Thymus (tissue), 11 donors: ENCODE measurements around the gene RASD2. TPM values are rescaled to one million over a fixed set of nuclear protein-coding genes. Genes with fewer than 3 reads are reported as not detected.

ENCODE experiments used
- DNase-seq, 9 donors: peaks; one replicate each; pipeline ENCODE4 v3.0.0-alpha.2; 2013; ENCODE audit warnings: low spot score in 9 of 9, low read depth in 6 of 9, missing footprints in 1 of 9
- H3K27ac ChIP-seq, 2 donors: one replicate each; pipeline ENCODE4 v1.5.1; 2013; ENCODE audit warnings: control low read depth in 1 of 2, low read depth in 1 of 2, low read length in 1 of 2, mild to moderate bottlenecking in 1 of 2, moderate library complexity in 1 of 2
- H3K27me3 ChIP-seq, 2 donors: one replicate each; pipeline ENCODE4 v1.5.1; 2013; ENCODE audit warnings: low read length in 1 of 2; ENCODE audit not compliant: control insufficient read depth in 2 of 2, insufficient read depth in 1 of 2
- H3K36me3 ChIP-seq, 2 donors: one replicate each; pipeline ENCODE4 v1.5.1; 2013; ENCODE audit warnings: low read length in 1 of 2, mild to moderate bottlenecking in 1 of 2, moderate library complexity in 1 of 2; ENCODE audit not compliant: control insufficient read depth in 2 of 2, insufficient read depth in 2 of 2
- H3K4me1 ChIP-seq, 2 donors: one replicate each; pipeline ENCODE4 v1.5.1; 2013; ENCODE audit warnings: low read length in 2 of 2; ENCODE audit not compliant: control insufficient read depth in 2 of 2, insufficient read depth in 2 of 2
- H3K4me3 ChIP-seq, 2 donors: one replicate each; pipeline ENCODE4 v1.5.1; 2013; ENCODE audit warnings: low read length in 2 of 2, control low read depth in 1 of 2, mild to moderate bottlenecking in 1 of 2
- H3K9me3 ChIP-seq, 2 donors: one replicate each; pipeline ENCODE4 v1.5.1; 2013; ENCODE audit warnings: low read length in 1 of 2, mild to moderate bottlenecking in 1 of 2; ENCODE audit not compliant: control insufficient read depth in 2 of 2, insufficient read depth in 1 of 2
- WGBS: extraction: QIAGEN DNeasy Blood & Tissue Kit; methylation state at CpG from one replicate; pipeline ENCODE4 v1.1.7; 2013; 5-methylcytosine and 5-hydroxymethylcytosine counted together
- polyA plus RNA-seq: library from polyadenylated mRNA; stranded (reverse); fragments of 200-250 nt; gene quantifications from one replicate; pipeline ENCODE4 v1.2.3, GENCODE V29; 2013
- total RNA-seq: library from RNA; stranded (reverse); fragments of 120-200 nt; gene quantifications from one replicate; pipeline ENCODE4 v1.2.4, GENCODE V29; 2013
- donor health status: healthy.

RASD2 gene
- total and polyA plus RNA-seq, 2 donors = 0.14 to 1.0 TPM

- peaks cover 20 to 39% of the 10 kb centered on the region in 2 donors for H3K27me3 ChIP-seq
- no peak overlapping the region for H3K27ac ChIP-seq
- no peak overlapping the region for H3K4me3 ChIP-seq
- no peaks in the 10 kb centered on the region for H3K36me3 ChIP-seq
- peaks cover 11 to 13% of the 10 kb centered on the region in 2 donors for H3K4me1 ChIP-seq
- 35% methylated on average over 7 of the region's 7 CpGs for WGBS
- DNase-seq = no peak
- H3K9me3 ChIP-seq = no peaks in the 10 kb centered on the region
These were observed 3.4 kb upstream of the RASD2 start for GRCh38 chr22:35537232-35537631.

GRCh38 chr22:35538801-35539321, 1.8 kb upstream of the RASD2 start:
- Histone ChIP-seq H3K36me3 (no peaks in the 10 kb centered on the region), H3K4me1 (peaks cover 11 to 13% of the 10 kb centered on the region in 2 donors), H3K9me3 (no peaks in the 10 kb centered on the region), H3K27ac (no peak overlapping the region), H3K27me3 (peaks cover 27 to 56% of the 10 kb centered on the region in 2 donors), H3K4me3 (no peak overlapping the region)
- 86% methylated on average over 5 of the region's 5 CpGs for WGBS
- peak in 2 of 9 donors; percentile 23 to 30 for DNase-seq

- H3K4me1 ChIP-seq = peaks cover 11 to 13% of the 10 kb centered on the region in 2 donors
- H3K27me3 ChIP-seq = peaks cover 27 to 62% of the 10 kb centered on the region in 2 donors
- H3K27ac ChIP-seq = no peak overlapping the region
- no peaks in the 10 kb centered on the region for H3K36me3 ChIP-seq
- no peaks in the 10 kb centered on the region for H3K9me3 ChIP-seq
- no peak for DNase-seq
- 29% methylated on average over 3 of the region's 3 CpGs for WGBS
- H3K4me3 ChIP-seq = no peak overlapping the region
These were observed 1.1 kb upstream of the RASD2 start for GRCh38 chr22:35539487-35539886.

- 3% methylated on average over 89 of the region's 89 CpGs for WGBS
- no peaks in the 10 kb centered on the region for H3K36me3 ChIP-seq
- peaks cover 11 to 13% of the 10 kb centered on the region in 2 donors for H3K4me1 ChIP-seq
- DNase-seq = peak in 6 of 9 donors; percentile 36 to 74 (median 50)
- H3K27ac ChIP-seq = no peak overlapping the region
- peak overlapping the region; percentile 38 to 53 for H3K4me3 ChIP-seq
- no peaks in the 10 kb centered on the region for H3K9me3 ChIP-seq
- peaks cover 27 to 68% of the 10 kb centered on the region in 2 donors for H3K27me3 ChIP-seq
These were observed 579 bp upstream of the RASD2 start for GRCh38 chr22:35539910-35540594.

GRCh38 chr22:35541254-35541748, 670 bp downstream of the RASD2 start:
- Histone ChIP-seq H3K27me3 (peaks cover 27 to 77% of the 10 kb centered on the region in 2 donors), H3K27ac (no peak overlapping the region), H3K36me3 (no peaks in the 10 kb centered on the region), H3K9me3 (no peaks in the 10 kb centered on the region), H3K4me3 (peak overlapping the region in 1 of 2 donors; percentile 53), H3K4me1 (peaks cover 11 to 13% of the 10 kb centered on the region in 2 donors)
- WGBS = 10% methylated on average over 28 of the region's 28 CpGs
- DNase-seq = no peak

- 88% methylated on average over 13 of the region's 13 CpGs for WGBS
- H3K27me3 ChIP-seq = peaks cover 27 to 84% of the 10 kb centered on the region in 2 donors
- DNase-seq = no peak
- no peaks in the 10 kb centered on the region for H3K9me3 ChIP-seq
- H3K36me3 ChIP-seq = no peaks in the 10 kb centered on the region
- peaks cover 11 to 13% of the 10 kb centered on the region in 2 donors for H3K4me1 ChIP-seq
- H3K27ac ChIP-seq = no peak overlapping the region
- no peak overlapping the region for H3K4me3 ChIP-seq
These were observed 1.7 kb downstream of the RASD2 start for GRCh38 chr22:35542157-35542938.

GRCh38 chr22:35542939-35543516, 2.4 kb downstream of the RASD2 start:
- DNase-seq = no peak
- no peaks in the 10 kb centered on the region for H3K36me3 ChIP-seq
- H3K9me3 ChIP-seq = no peaks in the 10 kb centered on the region
- H3K27me3 ChIP-seq = peaks cover 27 to 84% of the 10 kb centered on the region in 2 donors
- no peak overlapping the region for H3K4me3 ChIP-seq
- H3K27ac ChIP-seq = no peak overlapping the region
- H3K4me1 ChIP-seq = peaks cover 11 to 13% of the 10 kb centered on the region in 2 donors
- 69% methylated on average over 6 of the region's 6 CpGs for WGBS

- 79% methylated on average over 3 of the region's 3 CpGs for WGBS
- no peak overlapping the region for H3K4me3 ChIP-seq
- no peaks in the 10 kb centered on the region for H3K36me3 ChIP-seq
- peaks cover 27 to 87% of the 10 kb centered on the region in 2 donors for H3K27me3 ChIP-seq
- no peak for DNase-seq
- no peak overlapping the region for H3K27ac ChIP-seq
- no peaks in the 10 kb centered on the region for H3K9me3 ChIP-seq
- H3K4me1 ChIP-seq = peaks cover 12 to 13% of the 10 kb centered on the region in 2 donors
These were observed 3.1 kb downstream of the RASD2 start for GRCh38 chr22:35543702-35544101.
